Hindlimb muscle (tissue), 1 donor: ENCODE measurements around the gene RFPL4AL1. TPM values are rescaled to one million over a fixed set of nuclear protein-coding genes. Genes with fewer than 3 reads are reported as not detected.

Source experiments
- polyA plus RNA-seq: library from polyadenylated mRNA; unstranded; fragments of 120-200 nt; gene quantifications from one replicate; pipeline ENCODE4 v1.2.1, GENCODE V29; 2013; ENCODE audit not compliant: insufficient read length

The RFPL4AL1 gene
- polyA plus RNA-seq, 1 donor: not detected

Other genes with a start within 250 kb of the RFPL4AL1 start
- 3.2 TPM for gene SBK2, start 232.0 kb upstream of the RFPL4AL1 start, polyA plus RNA-seq
- 0.15 TPM for gene SBK3, start 223.6 kb upstream of the RFPL4AL1 start, polyA plus RNA-seq
- gene ZNF579, start 188.3 kb upstream of the RFPL4AL1 start, polyA plus RNA-seq: 12.7 TPM
- gene FIZ1, start 169.6 kb upstream of the RFPL4AL1 start, polyA plus RNA-seq: 11.3 TPM
- 10.9 TPM for gene ZNF524, start 168.8 kb upstream of the RFPL4AL1 start, polyA plus RNA-seq
- gene ZNF865, start 163.5 kb upstream of the RFPL4AL1 start, polyA plus RNA-seq: 10.0 TPM
- 9.3 TPM for gene ZNF784, start 144.6 kb upstream of the RFPL4AL1 start, polyA plus RNA-seq
- 26.0 TPM for gene ZNF580, start 128.1 kb upstream of the RFPL4AL1 start, polyA plus RNA-seq
- 36.4 TPM for gene ZNF581, start 125.5 kb upstream of the RFPL4AL1 start, polyA plus RNA-seq
- 16.1 TPM for gene CCDC106, start 120.9 kb upstream of the RFPL4AL1 start, polyA plus RNA-seq
- gene U2AF2, start 114.1 kb upstream of the RFPL4AL1 start, polyA plus RNA-seq: 123 TPM
- 103 TPM for gene EPN1, start 93.9 kb upstream of the RFPL4AL1 start, polyA plus RNA-seq
- not detected for gene NLRP9, start 30.7 kb upstream of the RFPL4AL1 start, polyA plus RNA-seq
- 0.26 TPM for gene RFPL4A, start 10.0 kb upstream of the RFPL4AL1 start, polyA plus RNA-seq
- not detected for gene NLRP11, start 62.9 kb downstream of the RFPL4AL1 start, polyA plus RNA-seq
- not detected for gene NLRP4, start 67.4 kb downstream of the RFPL4AL1 start, polyA plus RNA-seq
- gene NLRP13, start 163.2 kb downstream of the RFPL4AL1 start, polyA plus RNA-seq: not detected
- not detected for gene NLRP8, start 178.7 kb downstream of the RFPL4AL1 start, polyA plus RNA-seq
- gene NLRP5, start 217.7 kb downstream of the RFPL4AL1 start, polyA plus RNA-seq: not detected